ENCODE measurements around the gene PITX3. TPM values are rescaled to one million over a fixed set of nuclear protein-coding genes. Genes with fewer than 3 reads are reported as not detected.

The PITX3 gene
- total RNA-seq, 1 donor from 2014 or later, result not detected

- Mint-ChIP-seq H3K27me3 (ENCODE audit: low read depth) (no peaks in the 10 kb centered on the region), H3K36me3 (ENCODE audit: low read depth) (peaks cover 4% of the 10 kb centered on the region), H3K4me1 (peaks cover 4% of the 10 kb centered on the region), H3K9me3 (no peaks in the 10 kb centered on the region), H3K27ac (ENCODE audit: unreplicated experiment) (no peak overlapping the region), H3K4me3 (no peak overlapping the region)
- TF ChIP-seq CTCF (conservative IDR thresholded peaks at IDR 0.05), result no peak
- no peak for DNase-seq (ENCODE audit: low read depth, low spot score)
Observed at GRCh38 chr10:102268375-102268888, 27.1 kb upstream of the PITX3 start.

- Mint-ChIP-seq H3K27ac (ENCODE audit: unreplicated experiment) (no peak overlapping the region), H3K36me3 (ENCODE audit: low read depth) (peaks cover 4% of the 10 kb centered on the region), H3K4me1 (peaks cover 4% of the 10 kb centered on the region), H3K27me3 (ENCODE audit: low read depth) (no peaks in the 10 kb centered on the region), H3K4me3 (no peak overlapping the region), H3K9me3 (no peaks in the 10 kb centered on the region)
- DNase-seq (ENCODE audit: low read depth, low spot score), result no peak
- TF ChIP-seq CTCF (conservative IDR thresholded peaks at IDR 0.05), result no peak
Observed at GRCh38 chr10:102267748-102268147, 26.4 kb upstream of the PITX3 start.

GRCh38 chr10:102266670-102267069 lies 25.4 kb upstream of the PITX3 start:
- TF ChIP-seq CTCF (conservative IDR thresholded peaks at IDR 0.05), result no peak
- Mint-ChIP-seq H3K27me3 (ENCODE audit: low read depth) (no peaks in the 10 kb centered on the region), H3K4me3 (no peak overlapping the region), H3K36me3 (ENCODE audit: low read depth) (peaks cover 4% of the 10 kb centered on the region), H3K9me3 (no peaks in the 10 kb centered on the region), H3K27ac (ENCODE audit: unreplicated experiment) (no peak overlapping the region), H3K4me1 (peaks cover 4% of the 10 kb centered on the region)
- DNase-seq (ENCODE audit: low read depth, low spot score), result no peak

GRCh38 chr10:102264371-102264770 lies 23.1 kb upstream of the PITX3 start:
- H3K4me3 Mint-ChIP-seq, result no peak overlapping the region
- H3K27me3 Mint-ChIP-seq (ENCODE audit: low read depth), result no peaks in the 10 kb centered on the region
- DNase-seq (ENCODE audit: low read depth, low spot score), result no peak
- peaks cover 4% of the 10 kb centered on the region for H3K36me3 Mint-ChIP-seq (ENCODE audit: low read depth)
- no peaks in the 10 kb centered on the region for H3K9me3 Mint-ChIP-seq
- TF ChIP-seq CTCF (conservative IDR thresholded peaks at IDR 0.05), result no peak
- peaks cover 4% of the 10 kb centered on the region for H3K4me1 Mint-ChIP-seq
- no peak overlapping the region for H3K27ac Mint-ChIP-seq (ENCODE audit: unreplicated experiment)

GRCh38 chr10:102262744-102263370 lies 21.5 kb upstream of the PITX3 start:
- H3K27me3 Mint-ChIP-seq (ENCODE audit: low read depth), result no peaks in the 10 kb centered on the region
- H3K36me3 Mint-ChIP-seq (ENCODE audit: low read depth), result no peaks in the 10 kb centered on the region
- no peak overlapping the region for H3K27ac Mint-ChIP-seq (ENCODE audit: unreplicated experiment)
- H3K9me3 Mint-ChIP-seq, result no peaks in the 10 kb centered on the region
- no peaks in the 10 kb centered on the region for H3K4me1 Mint-ChIP-seq
- no peak overlapping the region for H3K4me3 Mint-ChIP-seq
- no peak for DNase-seq (ENCODE audit: low read depth, low spot score)
- TF ChIP-seq CTCF (conservative IDR thresholded peaks at IDR 0.05), result no peak

Data from neural crest cell (in vitro differentiated cells).